ENCODE data around the gene C3orf49. TPM values are rescaled to one million over a fixed set of nuclear protein-coding genes. Genes with fewer than 3 reads are reported as not detected.

C3orf49 gene
- polyA plus RNA-seq, result 1.2 TPM in 1 of 2 replicates, not detected in the other

GRCh38 chr3:63819151-63819398 lies at the start of gene C3orf49:
C3orf49 (plus strand) TSS chr3:63819299; CDS start chr3:63819472, 173 bp downstream.

GRCh38 chr3:63863150-63864007 lies 44.3 kb downstream of the C3orf49 start, which contains the start of the genes ATXN7 and THOC7:
ATXN7 (plus strand) TSS chr3:63863867; CDS start chr3:63912599, 48,732 bp downstream.
THOC7 (minus strand) TSS chr3:63863805; CDS start chr3:63863790, 15 bp downstream.

Other genes with a start within 250 kb of the C3orf49 start
- gene SNTN, start 166.6 kb upstream of the C3orf49 start, polyA plus RNA-seq, result 3.5 TPM in 1 of 2 replicates, not detected in the other
- gene THOC7, start 44.5 kb downstream of the C3orf49 start, polyA plus RNA-seq, result 296 and 361 TPM in 2 replicates
- gene ATXN7, start 44.6 kb downstream of the C3orf49 start, polyA plus RNA-seq, result 0.38 and 2.9 TPM in 2 replicates
- gene SCAANT1, start 93.1 kb downstream of the C3orf49 start, polyA plus RNA-seq, result not detected in 2 replicates
- gene PSMD6, start 204.2 kb downstream of the C3orf49 start, polyA plus RNA-seq, result 199 and 201 TPM in 2 replicates

All from Purkinje cell (primary cell).